ENCODE data around the gene LDLRAD4.

LDLRAD4 gene

DNA sequence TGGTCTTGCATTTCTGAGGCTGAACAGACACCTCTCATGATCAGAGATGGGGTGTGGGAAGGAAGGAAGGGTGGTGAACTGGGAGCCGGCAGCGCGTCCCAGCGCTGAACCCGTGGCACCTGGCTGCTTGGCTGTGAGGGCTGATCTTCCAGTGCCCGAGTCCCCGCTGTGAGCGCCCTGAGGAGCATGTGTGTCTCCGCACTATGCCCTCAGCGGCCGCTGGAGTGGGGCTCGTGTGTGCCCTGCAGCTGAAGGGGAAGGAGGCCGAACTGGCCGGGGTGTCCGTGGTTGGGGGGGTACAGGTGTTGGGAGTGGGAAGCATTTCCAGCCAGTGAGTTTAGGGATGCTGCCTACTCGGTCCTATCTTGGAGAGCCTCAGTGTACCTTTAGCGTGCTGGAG lies 82.2 kb downstream of the LDLRAD4 start:
- no peak for DNase-seq
- Histone ChIP-seq H3K27ac (no peak overlapping the region), H3K9me3 (ENCODE audit: severe bottlenecking) (no peaks in the 10 kb centered on the region), H3K36me3 (no peaks in the 10 kb centered on the region), H3K27me3 (ENCODE audit: insufficient read depth, low read depth, severe bottlenecking) (no peaks in the 10 kb centered on the region), H3K4me3 (ENCODE audit: low read depth, low read length) (no peak overlapping the region)
- TF ChIP-seq, protein P1, sequence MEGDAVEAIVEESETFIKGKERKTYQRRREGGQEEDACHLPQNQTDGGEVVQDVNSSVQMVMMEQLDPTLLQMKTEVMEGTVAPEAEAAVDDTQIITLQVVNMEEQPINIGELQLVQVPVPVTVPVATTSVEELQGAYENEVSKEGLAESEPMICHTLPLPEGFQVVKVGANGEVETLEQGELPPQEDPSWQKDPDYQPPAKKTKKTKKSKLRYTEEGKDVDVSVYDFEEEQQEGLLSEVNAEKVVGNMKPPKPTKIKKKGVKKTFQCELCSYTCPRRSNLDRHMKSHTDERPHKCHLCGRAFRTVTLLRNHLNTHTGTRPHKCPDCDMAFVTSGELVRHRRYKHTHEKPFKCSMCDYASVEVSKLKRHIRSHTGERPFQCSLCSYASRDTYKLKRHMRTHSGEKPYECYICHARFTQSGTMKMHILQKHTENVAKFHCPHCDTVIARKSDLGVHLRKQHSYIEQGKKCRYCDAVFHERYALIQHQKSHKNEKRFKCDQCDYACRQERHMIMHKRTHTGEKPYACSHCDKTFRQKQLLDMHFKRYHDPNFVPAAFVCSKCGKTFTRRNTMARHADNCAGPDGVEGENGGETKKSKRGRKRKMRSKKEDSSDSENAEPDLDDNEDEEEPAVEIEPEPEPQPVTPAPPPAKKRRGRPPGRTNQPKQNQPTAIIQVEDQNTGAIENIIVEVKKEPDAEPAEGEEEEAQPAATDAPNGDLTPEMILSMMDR (IDR thresholded peaks at IDR 0.05; ENCODE audit: low read depth, low read length): no peak

DNA sequence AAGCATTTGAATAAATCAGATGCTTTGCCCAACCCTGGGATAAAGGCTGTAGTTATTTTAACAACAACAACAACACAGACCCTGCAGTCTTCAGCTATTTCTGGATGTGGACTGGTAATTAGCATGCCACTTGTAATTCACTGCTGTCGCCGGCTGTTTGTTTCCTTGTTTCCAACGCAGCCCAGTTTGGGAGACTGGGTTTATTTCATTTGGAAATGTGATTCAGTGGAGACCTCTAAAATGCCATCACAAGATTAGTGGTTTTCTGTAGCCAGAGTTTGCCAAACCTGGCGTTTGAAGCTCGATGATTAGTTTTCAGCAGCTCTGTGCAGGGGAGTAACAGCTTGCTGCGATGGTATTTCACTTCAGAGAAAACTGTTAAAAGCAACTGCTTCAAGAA lies 83.5 kb downstream of the LDLRAD4 start:
- Histone ChIP-seq H3K4me3 (ENCODE audit: low read depth, low read length) (no peak overlapping the region), H3K27me3 (ENCODE audit: insufficient read depth, low read depth, severe bottlenecking) (no peaks in the 10 kb centered on the region), H3K36me3 (no peaks in the 10 kb centered on the region), H3K9me3 (ENCODE audit: severe bottlenecking) (peaks cover 3% of the 10 kb centered on the region), H3K27ac (no peak overlapping the region)
- TF ChIP-seq, protein P1 (IDR thresholded peaks at IDR 0.05; ENCODE audit: low read depth, low read length): no peak
- DNase-seq: no peak

DNA sequence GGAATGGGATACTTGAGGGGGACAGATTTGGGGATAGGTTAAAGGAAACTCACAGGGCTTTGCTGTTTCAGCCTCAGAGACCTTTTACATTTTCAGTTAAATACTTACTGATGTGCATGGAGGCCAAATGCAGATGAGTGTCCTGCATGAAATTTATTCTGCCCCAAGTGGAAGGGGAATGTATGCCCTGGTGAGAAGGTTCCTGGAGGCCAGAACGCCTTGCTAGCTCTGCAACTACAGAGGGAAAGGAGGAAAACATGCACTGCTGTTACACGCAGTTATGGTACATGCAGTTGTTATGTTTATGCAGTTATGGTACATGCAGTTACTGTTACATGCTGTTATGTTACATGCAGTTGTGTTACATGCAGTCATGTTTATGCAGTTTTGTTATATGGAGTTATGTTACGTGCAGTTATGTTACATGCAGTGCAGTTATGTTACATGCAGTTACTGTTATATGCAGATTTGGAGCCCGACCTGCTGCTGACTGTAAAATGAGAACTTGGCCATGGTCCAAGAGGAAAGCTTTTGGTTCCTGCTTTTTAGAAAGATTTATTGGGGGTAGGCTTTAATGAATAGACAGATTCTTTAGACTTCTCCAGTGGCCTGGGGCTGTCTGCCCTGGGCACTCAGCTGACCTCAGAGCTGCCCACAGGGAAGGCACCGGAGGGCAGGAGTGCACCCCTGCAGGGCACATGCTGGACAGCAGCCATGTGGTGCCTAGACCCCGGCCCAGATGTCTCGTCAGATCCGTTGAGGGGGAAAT lies 84.1 kb downstream of the LDLRAD4 start:
- Histone ChIP-seq H3K27me3 (ENCODE audit: insufficient read depth, low read depth, severe bottlenecking) (no peaks in the 10 kb centered on the region), H3K36me3 (no peaks in the 10 kb centered on the region), H3K9me3 (ENCODE audit: severe bottlenecking) (peaks cover 3% of the 10 kb centered on the region), H3K4me3 (ENCODE audit: low read depth, low read length) (no peak overlapping the region), H3K27ac (no peak overlapping the region)
- DNase-seq: no peak
- TF ChIP-seq, protein P1 (IDR thresholded peaks at IDR 0.05; ENCODE audit: low read depth, low read length): no peak

DNA sequence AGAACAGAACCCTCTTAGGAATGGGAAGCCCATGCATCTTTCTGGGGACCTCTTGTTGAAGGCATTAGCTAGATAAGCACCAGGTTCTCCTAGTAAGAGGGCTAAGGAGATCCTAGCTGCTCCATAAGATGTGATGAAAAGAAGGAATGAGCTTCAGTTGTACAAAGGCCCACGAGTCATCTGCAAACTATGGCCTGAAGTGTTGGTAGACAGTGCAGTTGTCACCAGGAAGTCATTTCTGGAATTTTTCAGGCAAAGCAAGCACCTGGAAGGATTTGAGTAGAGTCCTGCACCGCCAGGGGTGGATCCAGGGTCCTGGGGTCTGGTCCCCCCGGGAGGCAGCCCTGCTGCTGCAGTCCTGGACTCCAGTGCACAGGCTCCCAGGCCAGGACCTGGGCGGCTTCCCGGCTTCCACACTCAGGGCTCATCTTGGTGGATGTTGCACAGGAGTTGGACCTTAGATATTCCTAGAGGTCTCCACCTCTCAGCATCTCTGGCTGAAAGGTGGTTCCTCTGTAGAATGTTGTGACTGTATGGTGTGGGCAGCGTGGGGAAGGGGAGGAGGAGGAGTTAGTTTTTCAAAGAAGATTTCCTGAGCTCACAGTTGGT lies 85.3 kb downstream of the LDLRAD4 start:
- H3K9me3 ChIP-seq (ENCODE audit: severe bottlenecking): peaks cover 3% of the 10 kb centered on the region
- no peaks in the 10 kb centered on the region for H3K36me3 ChIP-seq
- DNase-seq: no peak
- H3K27ac ChIP-seq: no peak overlapping the region
- TF ChIP-seq, protein P1 (IDR thresholded peaks at IDR 0.05; ENCODE audit: low read depth, low read length): no peak
- H3K27me3 ChIP-seq (ENCODE audit: insufficient read depth, low read depth, severe bottlenecking): no peaks in the 10 kb centered on the region
- H3K4me3 ChIP-seq (ENCODE audit: low read depth, low read length): no peak overlapping the region

DNA sequence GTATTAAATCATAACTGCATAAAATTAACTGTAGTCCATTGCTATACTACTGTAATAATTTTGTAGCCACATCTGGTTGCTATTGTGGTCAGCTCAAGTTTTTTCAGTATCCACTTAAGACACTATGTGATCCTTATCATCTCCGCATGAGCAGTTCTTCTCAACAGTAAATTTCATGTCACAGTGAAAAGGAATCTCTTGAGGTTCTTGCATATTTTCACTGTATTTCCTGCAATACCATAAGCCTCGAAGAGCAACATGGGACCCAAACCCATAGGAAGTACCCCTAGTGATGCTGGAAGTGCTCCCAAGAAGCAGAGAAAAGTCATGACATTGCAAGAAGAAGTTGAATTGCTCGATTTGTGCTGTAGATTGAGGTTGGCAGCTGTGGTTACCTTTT lies 86.7 kb downstream of the LDLRAD4 start:
- Histone ChIP-seq H3K4me3 (ENCODE audit: low read depth, low read length) (no peak overlapping the region), H3K27ac (no peak overlapping the region), H3K9me3 (ENCODE audit: severe bottlenecking) (peaks cover 3% of the 10 kb centered on the region), H3K27me3 (ENCODE audit: insufficient read depth, low read depth, severe bottlenecking) (no peaks in the 10 kb centered on the region), H3K36me3 (no peaks in the 10 kb centered on the region)
- no peak for DNase-seq
- TF ChIP-seq, protein P1 (IDR thresholded peaks at IDR 0.05; ENCODE audit: low read depth, low read length): no peak

Measured in WERI-Rb-1 (cell line).